Kidney epithelial cell (primary cell): Measurements from ENCODE around the gene SLC35G1. TPM values are rescaled to one million over a fixed set of nuclear protein-coding genes. Genes with fewer than 3 reads are reported as not detected.
A peak's percentile ranks its signal among the peaks of the same experiment; 100 is the strongest.

Experiments used
- DNase-seq: peaks from one replicate; pipeline ENCODE4 v3.0.0-alpha.2; 2010; ENCODE audit warnings: low read depth
- H3K27me3 ChIP-seq: 2 replicates; pipeline ENCODE4 v1.6.0; 2011; ENCODE audit warnings: low read length; ENCODE audit not compliant: control insufficient read depth, insufficient read depth
- H3K36me3 ChIP-seq: 2 replicates; pipeline ENCODE4 v1.5.1; 2011; ENCODE audit warnings: low read length; ENCODE audit not compliant: control insufficient read depth, insufficient read depth
- H3K4me3 ChIP-seq: 2 replicates; pipeline ENCODE4 v1.5.1; 2011; ENCODE audit warnings: low read depth, mild to moderate bottlenecking, control low read depth, low read length
- CTCF ChIP-seq: IDR thresholded peaks from 2 replicates; pipeline ENCODE4 v1.5.1; 2011; ENCODE audit warnings: mild to moderate bottlenecking, moderate library complexity, low read length, control low read depth, inconsistent platforms; ENCODE audit not compliant: insufficient read depth, poor library complexity, severe bottlenecking
- total RNA-seq: library from RNA; depleted of rRNA; stranded (reverse); fragments of >200 nt; gene quantifications from 2 replicates; pipeline ENCODE4 v1.2.3, GENCODE V29; 2015

The SLC35G1 gene
- total RNA-seq, 1 donor from 2014 or later: 3.3 TPM

- no peak for TF ChIP-seq CTCF
- Histone ChIP-seq H3K36me3 (no peaks in the 10 kb centered on the region), H3K4me3 (no peak overlapping the region), H3K27me3 (no peaks in the 10 kb centered on the region)
- DNase-seq: no peak
These were observed 19.3 kb upstream of the SLC35G1 start for GRCh38 chr10:93874309-93875031.

DNA sequence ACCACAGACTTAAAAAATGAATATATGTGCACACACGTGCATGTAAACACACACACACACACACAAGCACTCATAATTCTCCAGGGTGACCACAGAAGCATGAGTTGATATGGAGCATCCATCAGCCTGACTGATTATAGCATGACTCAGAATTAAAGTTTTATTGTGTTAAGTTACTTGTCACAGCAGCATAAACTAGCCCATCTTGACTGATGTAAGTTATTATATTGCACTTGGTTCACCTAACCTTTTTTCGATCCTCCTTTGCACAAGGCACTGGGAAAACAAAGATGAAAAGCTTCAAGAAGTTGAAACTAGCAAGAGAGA, 18.8 kb upstream of the SLC35G1 start:
- Histone ChIP-seq H3K36me3 (no peaks in the 10 kb centered on the region), H3K4me3 (no peak overlapping the region), H3K27me3 (no peaks in the 10 kb centered on the region)
- DNase-seq: no peak
- no peak for TF ChIP-seq CTCF

GRCh38 chr10:93876381-93876780, 17.4 kb upstream of the SLC35G1 start:
- no peak for DNase-seq
- Histone ChIP-seq H3K27me3 (no peaks in the 10 kb centered on the region), H3K36me3 (no peaks in the 10 kb centered on the region), H3K4me3 (no peak overlapping the region)
- no peak for TF ChIP-seq CTCF

- Histone ChIP-seq H3K27me3 (no peaks in the 10 kb centered on the region), H3K4me3 (no peak overlapping the region), H3K36me3 (no peaks in the 10 kb centered on the region)
- no peak for DNase-seq
- TF ChIP-seq CTCF: no peak
These were observed 14.5 kb upstream of the SLC35G1 start for GRCh38 chr10:93879273-93879672.

DNA sequence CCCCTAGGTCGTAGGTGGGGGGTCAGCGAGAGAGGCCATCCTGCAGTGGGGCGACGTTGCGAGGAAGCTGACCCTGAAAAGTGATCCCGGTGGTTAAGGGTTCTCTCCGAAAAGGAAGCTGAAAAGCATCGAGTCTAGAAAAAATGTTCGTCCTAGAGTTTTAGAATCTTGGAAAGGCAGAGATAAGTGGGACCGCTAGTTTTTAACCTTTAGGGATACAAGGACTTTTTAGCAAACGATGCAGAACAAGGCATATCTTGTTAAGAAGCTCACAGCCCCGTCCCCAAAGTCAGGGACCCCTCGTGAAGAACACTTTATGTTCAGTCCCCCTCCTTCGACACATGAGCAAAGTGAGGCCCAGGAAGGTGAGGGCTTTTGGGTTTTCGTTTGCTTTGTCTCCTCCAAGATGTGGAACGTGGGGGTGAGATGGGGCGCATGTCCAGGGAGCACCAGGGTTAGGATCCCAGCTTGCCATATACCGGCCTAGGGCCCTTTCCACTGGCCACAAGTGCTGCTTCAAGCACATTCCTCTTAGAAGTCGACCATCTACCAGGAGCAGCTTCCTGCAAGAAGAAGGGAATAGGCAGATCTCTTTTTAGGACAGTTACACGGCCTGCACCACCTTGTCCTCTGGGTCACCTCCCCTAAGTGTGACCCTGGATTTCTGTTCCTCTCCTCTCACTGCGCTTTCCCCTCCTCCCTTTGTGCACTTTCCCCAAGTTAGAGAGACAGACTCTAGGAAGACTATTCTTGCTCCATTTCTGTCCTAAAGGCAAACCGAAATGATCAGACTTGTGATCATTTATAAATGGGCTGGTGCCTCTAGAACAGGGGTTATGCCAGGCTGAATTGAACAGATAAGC, 969 bp downstream of the SLC35G1 start:
- Histone ChIP-seq H3K4me3 (peak overlapping the region; percentile 66), H3K27me3 (no peaks in the 10 kb centered on the region), H3K36me3 (no peaks in the 10 kb centered on the region)
- DNase-seq: no peak
- no peak for TF ChIP-seq CTCF
